HepG2 (cell line): Measurements from ENCODE around the gene STIM2.

Experiments used
- HES4 ChIP-seq: sonication (generic); formaldehyde crosslinking; IDR thresholded peaks from 2 replicates; pipeline ENCODE4 v1.9.0; 2021; ENCODE audit warnings: mild to moderate bottlenecking, missing genetic modification reagents, borderline replicate concordance
- JUNB ChIP-seq: sonication (generic); formaldehyde crosslinking; IDR thresholded peaks from 2 replicates; pipeline ENCODE4 v1.8.0; 2022; ENCODE audit warnings: missing genetic modification reagents, mild to moderate bottlenecking, borderline replicate concordance
- TF ChIP-seq, protein P1 (sequence below): sonication (generic); formaldehyde crosslinking; IDR thresholded peaks from 2 replicates; pipeline ENCODE4 v1.5.0; 2020; ENCODE audit warnings: mild to moderate bottlenecking, missing genetic modification reagents, moderate library complexity

DNA sequence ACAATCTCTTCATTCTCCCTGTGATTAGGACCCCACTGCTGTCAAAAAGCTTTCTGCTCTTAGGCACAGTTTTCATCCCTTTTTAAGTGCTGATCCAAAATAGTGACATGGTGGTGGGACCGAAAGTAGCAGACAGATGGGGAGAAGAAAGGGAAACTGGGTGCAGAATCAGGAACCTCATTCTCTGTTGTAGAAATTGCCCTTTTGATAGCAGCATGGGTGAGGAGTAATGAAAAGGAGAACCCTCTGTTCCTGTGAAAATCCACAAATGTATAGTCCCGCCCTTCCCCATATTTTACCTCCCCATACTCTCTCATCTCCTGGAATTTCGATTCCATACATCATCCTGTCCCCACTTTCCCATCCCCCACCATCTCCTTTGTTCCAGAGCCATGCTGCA lies 126.5 kb downstream of the STIM2 start:
- TF ChIP-seq, protein P1, sequence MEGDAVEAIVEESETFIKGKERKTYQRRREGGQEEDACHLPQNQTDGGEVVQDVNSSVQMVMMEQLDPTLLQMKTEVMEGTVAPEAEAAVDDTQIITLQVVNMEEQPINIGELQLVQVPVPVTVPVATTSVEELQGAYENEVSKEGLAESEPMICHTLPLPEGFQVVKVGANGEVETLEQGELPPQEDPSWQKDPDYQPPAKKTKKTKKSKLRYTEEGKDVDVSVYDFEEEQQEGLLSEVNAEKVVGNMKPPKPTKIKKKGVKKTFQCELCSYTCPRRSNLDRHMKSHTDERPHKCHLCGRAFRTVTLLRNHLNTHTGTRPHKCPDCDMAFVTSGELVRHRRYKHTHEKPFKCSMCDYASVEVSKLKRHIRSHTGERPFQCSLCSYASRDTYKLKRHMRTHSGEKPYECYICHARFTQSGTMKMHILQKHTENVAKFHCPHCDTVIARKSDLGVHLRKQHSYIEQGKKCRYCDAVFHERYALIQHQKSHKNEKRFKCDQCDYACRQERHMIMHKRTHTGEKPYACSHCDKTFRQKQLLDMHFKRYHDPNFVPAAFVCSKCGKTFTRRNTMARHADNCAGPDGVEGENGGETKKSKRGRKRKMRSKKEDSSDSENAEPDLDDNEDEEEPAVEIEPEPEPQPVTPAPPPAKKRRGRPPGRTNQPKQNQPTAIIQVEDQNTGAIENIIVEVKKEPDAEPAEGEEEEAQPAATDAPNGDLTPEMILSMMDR (CRISPR knock-in tag), result no peak
- TF ChIP-seq HES4 (CRISPR knock-in tag) (no peak), JUNB (CRISPR knock-in tag) (no peak)
